Mesodermal cell (in vitro differentiated cells): Measurements from ENCODE around the gene EXTL1.

Source experiments
- H3K27ac ChIP-seq: 2 replicates; pipeline ENCODE4 v1.7.0; 2013; ENCODE audit warnings: mild to moderate bottlenecking, low read depth, low read length, moderate library complexity; ENCODE audit not compliant: severe bottlenecking
- H3K36me3 ChIP-seq: 2 replicates; pipeline ENCODE4 v1.7.1; 2013; ENCODE audit warnings: mild to moderate bottlenecking, low read length, moderate library complexity; ENCODE audit not compliant: control insufficient read depth, insufficient read depth
- H3K4me1 ChIP-seq: one replicate; pipeline ENCODE4 v1.7.1; 2013; ENCODE audit warnings: mild to moderate bottlenecking, low read length; ENCODE audit not compliant: insufficient read depth, control insufficient read depth, poor library complexity, severe bottlenecking
- H3K4me3 ChIP-seq: 2 replicates; pipeline ENCODE4 v1.7.0; 2013; ENCODE audit warnings: low read length, control low read depth, mild to moderate bottlenecking; ENCODE audit not compliant: insufficient read depth, poor library complexity, severe bottlenecking; ENCODE audit errors: extremely low read depth
- H3K9me3 ChIP-seq: 2 replicates; pipeline ENCODE4 v1.7.1; 2013; ENCODE audit warnings: mild to moderate bottlenecking, low read length, moderate library complexity; ENCODE audit not compliant: control insufficient read depth
- WGBS, 2 experiments: methylation state at CpG; one replicate each; pipeline ENCODE4 v1.1.5; 2013; ENCODE audit warnings: missing lambda C conversion rate in 2 of 2; ENCODE audit not compliant: insufficient coverage in 2 of 2; 5-methylcytosine and 5-hydroxymethylcytosine counted together

The EXTL1 gene

GRCh38 chr1:26034504-26035202 is 13.1 kb downstream of the EXTL1 start:
- H3K27ac ChIP-seq, result no peak overlapping the region
- H3K4me1 ChIP-seq, result no peaks in the 10 kb centered on the region
- H3K36me3 ChIP-seq, result no peaks in the 10 kb centered on the region
- WGBS, 2 experiments, result 26 to 31% methylated on average over 9 of the region's 15 CpGs
- H3K9me3 ChIP-seq, result no peaks in the 10 kb centered on the region
- peak overlapping the region; percentile 80 for H3K4me3 ChIP-seq

GRCh38 chr1:26035203-26035958 is 13.8 kb downstream of the EXTL1 start:
- H3K36me3 ChIP-seq, result no peaks in the 10 kb centered on the region
- no peak overlapping the region for H3K27ac ChIP-seq
- H3K9me3 ChIP-seq, result no peaks in the 10 kb centered on the region
- peak overlapping the region; percentile 80 for H3K4me3 ChIP-seq
- H3K4me1 ChIP-seq, result no peaks in the 10 kb centered on the region
- 0% methylated on average over 40 to 48 of the region's 60 CpGs for WGBS, 2 experiments

- 13 to 16% methylated on average over 27 to 28 of the region's 39 CpGs for WGBS, 2 experiments
- H3K27ac ChIP-seq, result no peak overlapping the region
Measured at GRCh38 chr1:26035959-26036755, 14.6 kb downstream of the EXTL1 start.

GRCh38 chr1:26036756-26037281 is 15.2 kb downstream of the EXTL1 start:
- no peaks in the 10 kb centered on the region for H3K4me1 ChIP-seq
- no peaks in the 10 kb centered on the region for H3K36me3 ChIP-seq
- H3K27ac ChIP-seq, result no peak overlapping the region
- H3K4me3 ChIP-seq, result no peak overlapping the region
- H3K9me3 ChIP-seq, result no peaks in the 10 kb centered on the region
- 92 to 93% methylated on average over 5 to 10 of the region's 11 CpGs for WGBS, 2 experiments

More at GRCh38 chr1:26035959-26036755, 14.6 kb downstream of the EXTL1 start:
- peak overlapping the region; percentile 80 for H3K4me3 ChIP-seq
- no peaks in the 10 kb centered on the region for H3K9me3 ChIP-seq
- no peaks in the 10 kb centered on the region for H3K4me1 ChIP-seq
- H3K36me3 ChIP-seq, result no peaks in the 10 kb centered on the region

GRCh38 chr1:26037904-26038303 is 16.3 kb downstream of the EXTL1 start:
- Histone ChIP-seq H3K4me3 (no peak overlapping the region), H3K36me3 (no peaks in the 10 kb centered on the region), H3K4me1 (no peaks in the 10 kb centered on the region), H3K27ac (no peak overlapping the region), H3K9me3 (no peaks in the 10 kb centered on the region)
- WGBS, 2 experiments, result 81 to 95% methylated on average over 4 to 5 of the region's 6 CpGs

- no peak overlapping the region for H3K4me3 ChIP-seq
- H3K4me1 ChIP-seq, result no peaks in the 10 kb centered on the region
- no peak overlapping the region for H3K27ac ChIP-seq
- H3K9me3 ChIP-seq, result no peaks in the 10 kb centered on the region
- WGBS, 2 experiments, result 97 to 100% methylated on average over 2 to 5 of the region's 6 CpGs
- no peaks in the 10 kb centered on the region for H3K36me3 ChIP-seq
Measured at GRCh38 chr1:26038477-26038876, 16.9 kb downstream of the EXTL1 start.

- Histone ChIP-seq H3K4me1 (no peaks in the 10 kb centered on the region), H3K4me3 (no peak overlapping the region), H3K27ac (no peak overlapping the region), H3K9me3 (no peaks in the 10 kb centered on the region), H3K36me3 (no peaks in the 10 kb centered on the region)
- WGBS, 2 experiments, result 82 to 88% methylated on average over 4 to 6 of the region's 6 CpGs
Measured at GRCh38 chr1:26038904-26039303, 17.3 kb downstream of the EXTL1 start.

- WGBS, 2 experiments, result 75 to 98% methylated on average over 6 of the region's 7 CpGs
Measured at GRCh38 chr1:26041401-26041800, 19.8 kb downstream of the EXTL1 start.

GRCh38 chr1:26041978-26042377 is 20.4 kb downstream of the EXTL1 start:
- H3K27ac ChIP-seq, result no peak overlapping the region
- H3K9me3 ChIP-seq, result no peaks in the 10 kb centered on the region
- no peak overlapping the region for H3K4me3 ChIP-seq
- H3K4me1 ChIP-seq, result peaks cover 12% of the 10 kb centered on the region
- no peaks in the 10 kb centered on the region for H3K36me3 ChIP-seq
- WGBS, 2 experiments, result 93% methylated on average over 3 of the region's 4 CpGs; no CpG with 5 or more reads in 1 of the 2 experiments

More at GRCh38 chr1:26041401-26041800, 19.8 kb downstream of the EXTL1 start:
- Histone ChIP-seq H3K4me3 (no peak overlapping the region), H3K4me1 (peaks cover 10% of the 10 kb centered on the region), H3K36me3 (no peaks in the 10 kb centered on the region), H3K27ac (no peak overlapping the region), H3K9me3 (no peaks in the 10 kb centered on the region)

- no peaks in the 10 kb centered on the region for H3K9me3 ChIP-seq
- no peaks in the 10 kb centered on the region for H3K36me3 ChIP-seq
- peaks cover 12% of the 10 kb centered on the region for H3K4me1 ChIP-seq
- 100% methylated on average over 2 of the region's 2 CpGs for WGBS, 2 experiments
- H3K4me3 ChIP-seq, result no peak overlapping the region
- H3K27ac ChIP-seq, result no peak overlapping the region
Measured at GRCh38 chr1:26043765-26044164, 22.2 kb downstream of the EXTL1 start.
